ENCODE data around the gene ABCF2.

DNA sequence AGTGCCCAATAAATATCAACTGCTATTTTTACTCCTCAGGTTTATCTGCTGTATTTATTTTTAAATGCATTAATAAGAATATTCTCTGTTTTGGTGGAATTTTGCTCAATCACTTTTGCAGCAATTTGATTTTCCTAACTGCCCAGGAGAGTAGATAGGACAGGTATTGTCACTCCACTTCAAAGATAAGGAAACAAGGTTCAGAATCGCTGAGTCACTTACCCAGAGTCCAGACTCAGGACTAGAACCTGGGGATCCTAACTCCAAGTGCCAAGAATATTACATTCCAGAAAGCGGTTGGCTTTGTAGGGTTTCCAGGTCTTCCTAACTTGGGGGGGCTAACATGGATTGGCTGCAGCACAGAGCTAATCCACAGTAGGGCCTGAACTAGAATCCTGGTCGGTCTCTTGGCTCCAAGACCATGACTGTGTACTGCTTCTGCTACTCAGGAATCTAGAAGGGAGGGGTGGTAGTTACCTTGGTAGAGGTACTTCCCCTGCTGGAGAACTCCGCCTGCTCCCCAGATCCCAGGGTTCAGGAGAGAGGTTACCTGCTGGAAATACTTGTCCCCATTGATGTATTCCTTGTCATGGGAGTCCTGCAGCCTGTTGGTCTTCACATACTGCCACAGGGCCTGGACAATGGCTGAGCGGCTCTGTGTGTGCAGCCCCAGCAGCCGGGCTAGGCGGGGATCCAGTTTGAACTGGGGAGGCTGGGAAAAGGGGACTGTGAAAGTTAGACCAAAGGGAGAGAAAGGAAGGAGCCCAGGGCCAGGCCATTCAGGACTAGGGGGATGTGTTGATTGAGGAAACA, 14.1 kb upstream of the ABCF2 start:
- TF ChIP-seq CTCF (conservative IDR thresholded peaks at IDR 0.05 in 1 of 2, IDR thresholded peaks at IDR 0.05 in 1 of 2; ENCODE audit: extremely low read depth in 1 of 2, insufficient read depth in 1 of 2, low read depth in 1 of 2, low read length in 2 of 2) = no peak
- no peak for TF ChIP-seq EZH2 (IDR thresholded peaks at IDR 0.05; ENCODE audit: borderline replicate concordance, low read length)
